Peyer's patch (tissue), 4 donors: Measurements from ENCODE around the gene ATP2C2. TPM values are rescaled to one million over a fixed set of nuclear protein-coding genes. Genes with fewer than 3 reads are reported as not detected.

Experiments
- DNase-seq, 3 donors: peaks; one replicate each; pipeline ENCODE4 v3.0.0-alpha.2; 2017 to 2019
- H3K27ac ChIP-seq, 4 donors: fragments of 200-600 bp; sonication (generic); one replicate each; pipeline ENCODE4 v1.5.1; 2016 to 2019
- H3K27me3 ChIP-seq, 2 donors: fragments of 200-600 bp; sonication (generic); one replicate each; pipeline ENCODE4 v1.5.1; 2019
- H3K36me3 ChIP-seq, 3 donors: fragments of 200-600 bp; sonication (generic); one replicate each; pipeline ENCODE4 v1.5.1; 2016 to 2019
- H3K4me1 ChIP-seq, 4 donors: fragments of 200-600 bp; sonication (generic); one replicate each; pipeline ENCODE4 v1.5.1; 2016 to 2019
- H3K4me3 ChIP-seq, 4 donors: fragments of 200-600 bp; sonication (generic); 1 replicate in 3 of 4; 2 replicates in 1 of 4; pipeline ENCODE4 v1.5.1; 2016 to 2019; ENCODE audit warnings: mild to moderate bottlenecking in 1 of 4
- H3K9me3 ChIP-seq, 4 donors: fragments of 200-600 bp; sonication (generic); one replicate each; pipeline ENCODE4 v1.5.1; 2016 to 2019; ENCODE audit warnings: mild to moderate bottlenecking in 1 of 4
- CTCF ChIP-seq, 6 experiments: fragments of 450-650 bp in 4 of 6; fragments of 200-600 bp in 2 of 6; sonication (generic) in 1 of 6; IDR thresholded peaks; one replicate each; pipeline ENCODE4 v1.5.1; 2017 to 2019; ENCODE audit warnings: antibody characterized with exemption in 6 of 6, mild to moderate bottlenecking in 3 of 6, moderate library complexity in 1 of 6
- POLR2A ChIP-seq, 2 donors: fragments of 450-650 bp; IDR thresholded peaks; one replicate each; pipeline ENCODE4 v1.5.1; 2017; ENCODE audit warnings: antibody characterized with exemption in 2 of 2, mild to moderate bottlenecking in 2 of 2, moderate library complexity in 2 of 2
- total RNA-seq, 4 donors: library from RNA; depleted of rRNA; stranded (reverse); fragments of >200 nt; gene quantifications; one replicate each; pipeline ENCODE4 v1.1.0, GENCODE V29; 2016

Gene ATP2C2
- total RNA-seq, 4 donors from 2014 or later: 84.2 to 148 (median 115) TPM

GRCh38 chr16:84462296-84463210 lies 94.2 kb downstream of the ATP2C2 start:
- DNase-seq: peak in 2 of 3 donors; percentile 32 to 39
- Histone ChIP-seq H3K4me1 (no peaks in the 10 kb centered on the region), H3K27me3 (no peaks in the 10 kb centered on the region), H3K36me3 (peaks cover 0 to 59% (median 0%) of the 10 kb centered on the region in 3 donors), H3K9me3 (peaks cover 0 to 5% (median under 1%) of the 10 kb centered on the region in 4 donors), H3K27ac (no peak overlapping the region), H3K4me3 (no peak overlapping the region)
- TF ChIP-seq CTCF (IDR thresholded peaks at IDR 0.05) (no peak), POLR2A (IDR thresholded peaks at IDR 0.05) (no peak)

GRCh38 chr16:84463221-84463620 lies 94.9 kb downstream of the ATP2C2 start:
- no peak overlapping the region for H3K4me3 ChIP-seq
- H3K27ac ChIP-seq: no peak overlapping the region
- H3K27me3 ChIP-seq: no peaks in the 10 kb centered on the region
- H3K9me3 ChIP-seq: peaks cover 0 to 8% (median 2%) of the 10 kb centered on the region in 4 donors
- H3K36me3 ChIP-seq: peaks cover 0 to 65% (median 0%) of the 10 kb centered on the region in 3 donors
- TF ChIP-seq CTCF (IDR thresholded peaks at IDR 0.05): no peak
- no peak for TF ChIP-seq POLR2A (IDR thresholded peaks at IDR 0.05)
- peak in 1 of 3 donors; percentile 40 for DNase-seq
- no peaks in the 10 kb centered on the region for H3K4me1 ChIP-seq

GRCh38 chr16:84464116-84464515 lies 95.8 kb downstream of the ATP2C2 start:
- Histone ChIP-seq H3K4me3 (no peak overlapping the region), H3K4me1 (no peaks in the 10 kb centered on the region), H3K27me3 (no peaks in the 10 kb centered on the region), H3K9me3 (peaks cover 0 to 8% (median 2%) of the 10 kb centered on the region in 4 donors), H3K27ac (no peak overlapping the region), H3K36me3 (peaks cover 0 to 67% (median 0%) of the 10 kb centered on the region in 3 donors)
- TF ChIP-seq CTCF (IDR thresholded peaks at IDR 0.05) (no peak), POLR2A (IDR thresholded peaks at IDR 0.05) (no peak)
- peak in 1 of 3 donors; percentile 33 for DNase-seq

GRCh38 chr16:84465154-84465553 lies 96.8 kb downstream of the ATP2C2 start:
- Histone ChIP-seq H3K36me3 (peaks cover 0 to 63% (median 0%) of the 10 kb centered on the region in 3 donors), H3K9me3 (peaks cover 0 to 8% (median 2%) of the 10 kb centered on the region in 4 donors), H3K27ac (no peak overlapping the region), H3K4me3 (no peak overlapping the region), H3K4me1 (no peaks in the 10 kb centered on the region), H3K27me3 (no peaks in the 10 kb centered on the region)
- TF ChIP-seq POLR2A (IDR thresholded peaks at IDR 0.05) (no peak), CTCF (IDR thresholded peaks at IDR 0.05) (no peak)
- DNase-seq: peak in 1 of 3 donors; percentile 28

GRCh38 chr16:84466692-84467091 lies 98.4 kb downstream of the ATP2C2 start:
- no peak overlapping the region for H3K4me3 ChIP-seq
- H3K36me3 ChIP-seq: peaks cover 0 to 48% (median 0%) of the 10 kb centered on the region in 3 donors
- no peaks in the 10 kb centered on the region for H3K27me3 ChIP-seq
- TF ChIP-seq POLR2A (IDR thresholded peaks at IDR 0.05) (no peak), CTCF (IDR thresholded peaks at IDR 0.05) (no peak)
- H3K4me1 ChIP-seq: no peaks in the 10 kb centered on the region
- no peak for DNase-seq
- no peak overlapping the region for H3K27ac ChIP-seq
- peaks cover 0 to 8% (median 2%) of the 10 kb centered on the region in 4 donors for H3K9me3 ChIP-seq
